ENCODE measurements around the gene SNX27. TPM values are rescaled to one million over a fixed set of nuclear protein-coding genes. Genes with fewer than 3 reads are reported as not detected.

Gene SNX27
- total and polyA plus RNA-seq, 2 experiments from 2014 or later = 40.6 to 59.7 TPM

DNA sequence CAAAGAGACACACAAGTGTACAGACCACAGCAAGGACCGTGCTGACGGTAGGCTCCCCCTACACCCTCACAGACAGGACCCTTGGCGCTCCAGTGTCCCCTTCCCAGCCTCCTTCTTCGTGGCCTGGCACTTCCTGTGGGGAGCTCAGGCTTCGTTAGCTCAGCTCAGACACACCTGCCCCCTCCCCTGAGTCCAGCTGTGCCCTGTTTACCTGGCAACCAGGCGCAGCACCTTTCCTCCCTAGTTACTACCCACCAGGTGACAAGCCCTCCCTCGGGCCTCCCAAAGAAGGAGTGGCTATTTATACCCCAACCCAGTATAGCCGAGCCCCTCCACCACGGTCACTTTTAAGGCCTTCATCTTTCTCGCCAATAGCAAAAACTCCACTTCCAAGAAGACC, 100.1 kb downstream of the SNX27 start:
- no peaks in the 10 kb centered on the region for H4K20me1 ChIP-seq (replicated peaks; ENCODE audit: insufficient read depth)
- H3K36me3 ChIP-seq (ENCODE audit: insufficient read depth) = no peaks in the 10 kb centered on the region
- peaks cover 10% of the 10 kb centered on the region for H3K4me1 ChIP-seq (ENCODE audit: insufficient read depth)
- no peak overlapping the region for H3K27ac ChIP-seq (ENCODE audit: low read depth)
- H3K79me2 ChIP-seq (replicated peaks; ENCODE audit: insufficient read depth) = no peaks in the 10 kb centered on the region
- H3K9me2 ChIP-seq (ENCODE audit: insufficient read depth) = no peaks in the 10 kb centered on the region
- Mint-ChIP-seq H3K27ac (no peak overlapping the region), H3K27me3 (ENCODE audit: insufficient read depth, low read depth, poor library complexity) (peaks cover 15% of the 10 kb centered on the region), H3K9me3 (no peaks in the 10 kb centered on the region), H3K36me3 (ENCODE audit: low read depth) (no peaks in the 10 kb centered on the region), H3K4me1 (peaks cover 23% of the 10 kb centered on the region), H3K4me3 (no peak overlapping the region; the same call in 2 of the 3 replicates)
- H3K4me3 ChIP-seq = no peak overlapping the region
- DNase-seq (ENCODE audit: low spot score) = peak; percentile 48
- TF ChIP-seq, protein P1, sequence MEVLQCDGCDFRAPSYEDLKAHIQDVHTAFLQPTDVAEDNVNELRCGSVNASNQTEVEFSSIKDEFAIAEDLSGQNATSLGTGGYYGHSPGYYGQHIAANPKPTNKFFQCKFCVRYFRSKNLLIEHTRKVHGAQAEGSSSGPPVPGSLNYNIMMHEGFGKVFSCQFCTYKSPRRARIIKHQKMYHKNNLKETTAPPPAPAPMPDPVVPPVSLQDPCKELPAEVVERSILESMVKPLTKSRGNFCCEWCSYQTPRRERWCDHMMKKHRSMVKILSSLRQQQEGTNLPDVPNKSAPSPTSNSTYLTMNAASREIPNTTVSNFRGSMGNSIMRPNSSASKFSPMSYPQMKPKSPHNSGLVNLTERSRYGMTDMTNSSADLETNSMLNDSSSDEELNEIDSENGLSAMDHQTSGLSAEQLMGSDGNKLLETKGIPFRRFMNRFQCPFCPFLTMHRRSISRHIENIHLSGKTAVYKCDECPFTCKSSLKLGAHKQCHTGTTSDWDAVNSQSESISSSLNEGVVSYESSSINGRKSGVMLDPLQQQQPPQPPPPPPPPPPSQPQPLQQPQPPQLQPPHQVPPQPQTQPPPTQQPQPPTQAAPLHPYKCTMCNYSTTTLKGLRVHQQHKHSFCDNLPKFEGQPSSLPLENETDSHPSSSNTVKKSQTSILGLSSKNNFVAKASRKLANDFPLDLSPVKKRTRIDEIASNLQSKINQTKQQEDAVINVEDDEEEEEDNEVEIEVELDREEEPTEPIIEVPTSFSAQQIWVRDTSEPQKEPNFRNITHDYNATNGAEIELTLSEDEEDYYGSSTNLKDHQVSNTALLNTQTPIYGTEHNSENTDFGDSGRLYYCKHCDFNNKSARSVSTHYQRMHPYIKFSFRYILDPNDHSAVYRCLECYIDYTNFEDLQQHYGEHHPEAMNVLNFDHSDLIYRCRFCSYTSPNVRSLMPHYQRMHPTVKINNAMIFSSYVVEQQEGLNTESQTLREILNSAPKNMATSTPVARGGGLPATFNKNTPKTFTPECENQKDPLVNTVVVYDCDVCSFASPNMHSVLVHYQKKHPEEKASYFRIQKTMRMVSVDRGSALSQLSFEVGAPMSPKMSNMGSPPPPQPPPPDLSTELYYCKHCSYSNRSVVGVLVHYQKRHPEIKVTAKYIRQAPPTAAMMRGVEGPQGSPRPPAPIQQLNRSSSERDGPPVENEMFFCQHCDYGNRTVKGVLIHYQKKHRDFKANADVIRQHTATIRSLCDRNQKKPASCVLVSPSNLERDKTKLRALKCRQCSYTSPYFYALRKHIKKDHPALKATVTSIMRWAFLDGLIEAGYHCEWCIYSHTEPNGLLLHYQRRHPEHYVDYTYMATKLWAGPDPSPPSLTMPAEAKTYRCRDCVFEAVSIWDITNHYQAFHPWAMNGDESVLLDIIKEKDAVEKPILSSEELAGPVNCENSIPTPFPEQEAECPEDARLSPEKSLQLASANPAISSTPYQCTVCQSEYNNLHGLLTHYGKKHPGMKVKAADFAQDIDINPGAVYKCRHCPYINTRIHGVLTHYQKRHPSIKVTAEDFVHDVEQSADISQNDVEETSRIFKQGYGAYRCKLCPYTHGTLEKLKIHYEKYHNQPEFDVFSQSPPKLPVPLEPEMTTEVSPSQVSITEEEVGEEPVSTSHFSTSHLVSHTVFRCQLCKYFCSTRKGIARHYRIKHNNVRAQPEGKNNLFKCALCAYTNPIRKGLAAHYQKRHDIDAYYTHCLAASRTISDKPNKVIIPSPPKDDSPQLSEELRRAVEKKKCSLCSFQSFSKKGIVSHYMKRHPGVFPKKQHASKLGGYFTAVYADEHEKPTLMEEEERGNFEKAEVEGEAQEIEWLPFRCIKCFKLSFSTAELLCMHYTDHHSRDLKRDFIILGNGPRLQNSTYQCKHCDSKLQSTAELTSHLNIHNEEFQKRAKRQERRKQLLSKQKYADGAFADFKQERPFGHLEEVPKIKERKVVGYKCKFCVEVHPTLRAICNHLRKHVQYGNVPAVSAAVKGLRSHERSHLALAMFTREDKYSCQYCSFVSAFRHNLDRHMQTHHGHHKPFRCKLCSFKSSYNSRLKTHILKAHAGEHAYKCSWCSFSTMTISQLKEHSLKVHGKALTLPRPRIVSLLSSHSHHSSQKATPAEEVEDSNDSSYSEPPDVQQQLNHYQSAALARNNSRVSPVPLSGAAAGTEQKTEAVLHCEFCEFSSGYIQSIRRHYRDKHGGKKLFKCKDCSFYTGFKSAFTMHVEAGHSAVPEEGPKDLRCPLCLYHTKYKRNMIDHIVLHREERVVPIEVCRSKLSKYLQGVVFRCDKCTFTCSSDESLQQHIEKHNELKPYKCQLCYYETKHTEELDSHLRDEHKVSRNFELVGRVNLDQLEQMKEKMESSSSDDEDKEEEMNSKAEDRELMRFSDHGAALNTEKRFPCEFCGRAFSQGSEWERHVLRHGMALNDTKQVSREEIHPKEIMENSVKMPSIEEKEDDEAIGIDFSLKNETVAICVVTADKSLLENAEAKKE (CRISPR knock-in tag; IDR thresholded peaks at IDR 0.05) = no peak
- TF ChIP-seq ZNF331 (CRISPR knock-in tag; IDR thresholded peaks at IDR 0.05; ENCODE audit: low read depth) (no peak), ZNF114 (CRISPR knock-in tag; IDR thresholded peaks at IDR 0.05) (no peak), JUNB (IDR thresholded peaks at IDR 0.05; ENCODE audit: unreplicated experiment) (no peak), EZH2phosphoT487 (IDR thresholded peaks at IDR 0.05; ENCODE audit: unreplicated experiment) (no peak)
- TF ChIP-seq, protein P2, sequence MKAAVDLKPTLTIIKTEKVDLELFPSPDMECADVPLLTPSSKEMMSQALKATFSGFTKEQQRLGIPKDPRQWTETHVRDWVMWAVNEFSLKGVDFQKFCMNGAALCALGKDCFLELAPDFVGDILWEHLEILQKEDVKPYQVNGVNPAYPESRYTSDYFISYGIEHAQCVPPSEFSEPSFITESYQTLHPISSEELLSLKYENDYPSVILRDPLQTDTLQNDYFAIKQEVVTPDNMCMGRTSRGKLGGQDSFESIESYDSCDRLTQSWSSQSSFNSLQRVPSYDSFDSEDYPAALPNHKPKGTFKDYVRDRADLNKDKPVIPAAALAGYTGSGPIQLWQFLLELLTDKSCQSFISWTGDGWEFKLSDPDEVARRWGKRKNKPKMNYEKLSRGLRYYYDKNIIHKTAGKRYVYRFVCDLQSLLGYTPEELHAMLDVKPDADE (IDR thresholded peaks at IDR 0.05) = no peak
- H3F3A ChIP-seq (replicated peaks; ENCODE audit: low read depth) = no peaks in the 10 kb centered on the region
- no peaks in the 10 kb centered on the region; the same call in 1 of the 2 replicates for H3K27me3 ChIP-seq (ENCODE audit: insufficient read depth)
- no peak for ATAC-seq
- no peak overlapping the region for H2AFZ ChIP-seq
- no peak overlapping the region for H3K4me2 ChIP-seq
